Tibial artery (tissue), 4 donors: Measurements from ENCODE around the gene OTOF.

Source experiments
- DNase-seq, 2 donors: peaks; one replicate each; pipeline ENCODE4 v3.0.0-alpha.2; 2019
- H3K27ac ChIP-seq, 2 donors: fragments of 200-600 bp; sonication (generic) in 1 of 2; 1 replicate in 1 of 2; 2 replicates in 1 of 2; pipeline ENCODE4 v1.5.1; 2018 to 2019; ENCODE audit warnings: mild to moderate bottlenecking in 1 of 2
- H3K27me3 ChIP-seq, 2 donors: fragments of 200-600 bp; sonication (generic) in 1 of 2; one replicate each; pipeline versions ENCODE4 v1.5.1 to v1.6.0; 2016 to 2019
- H3K36me3 ChIP-seq, 3 donors: fragments of 200-600 bp; sonication (generic) in 2 of 3; one replicate each; pipeline ENCODE4 v1.5.1; 2016 to 2019; ENCODE audit warnings: mild to moderate bottlenecking in 2 of 3
- H3K4me1 ChIP-seq, 4 donors: fragments of 200-600 bp; sonication (generic) in 2 of 4; 1 replicate in 3 of 4; 2 replicates in 1 of 4; pipeline ENCODE4 v1.5.1; 2016 to 2019
- H3K4me3 ChIP-seq, 2 donors: fragments of 200-600 bp; sonication (generic) in 1 of 2; 1 replicate in 1 of 2; 2 replicates in 1 of 2; pipeline ENCODE4 v1.5.1; 2018 to 2019; ENCODE audit warnings: mild to moderate bottlenecking in 2 of 2
- H3K9me3 ChIP-seq, 3 donors: fragments of 200-600 bp; sonication (generic) in 1 of 3; one replicate each; pipeline ENCODE4 v1.5.1; 2016 to 2019
- CTCF ChIP-seq, 2 experiments: fragments of 200-600 bp in 1 of 2; fragments of 450-650 bp in 1 of 2; IDR thresholded peaks; one replicate each; pipeline ENCODE4 v1.5.1; 2017 to 2019; ENCODE audit warnings: antibody characterized with exemption in 2 of 2, mild to moderate bottlenecking in 1 of 2, moderate library complexity in 1 of 2
- intact Hi-C: fragments of 100-400 bp; cut with DNase I; formaldehyde crosslinking; loops from one replicate; pipeline ENCODE4 v1.15.0; 2023; ENCODE audit warnings: low total_unique reads

The OTOF gene

DNA sequence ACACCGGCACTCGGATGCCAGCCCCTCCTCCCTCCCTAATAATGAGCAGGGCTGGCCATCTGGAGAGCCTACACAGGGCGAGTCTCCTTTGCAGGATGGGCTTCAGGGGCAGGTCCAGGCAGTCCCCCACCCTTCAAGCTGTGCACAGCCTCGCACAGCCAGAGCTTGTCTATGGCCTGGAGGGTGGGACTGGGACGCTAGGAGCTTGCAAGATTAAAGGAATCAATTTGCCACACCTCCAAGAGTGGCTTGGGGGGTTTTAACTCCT, 43.9 kb upstream of the OTOF start:
- H3K4me3 ChIP-seq = no peak overlapping the region
- no peak overlapping the region for H3K27ac ChIP-seq
- H3K9me3 ChIP-seq = no peaks in the 10 kb centered on the region
- no peak for DNase-seq
- no peaks in the 10 kb centered on the region for H3K4me1 ChIP-seq
- intact Hi-C loops = no loop called here
- no peak for TF ChIP-seq CTCF (IDR thresholded peaks at IDR 0.05)
- H3K36me3 ChIP-seq = no peaks in the 10 kb centered on the region
- peaks cover 0 to 40% of the 10 kb centered on the region in 2 donors for H3K27me3 ChIP-seq

DNA sequence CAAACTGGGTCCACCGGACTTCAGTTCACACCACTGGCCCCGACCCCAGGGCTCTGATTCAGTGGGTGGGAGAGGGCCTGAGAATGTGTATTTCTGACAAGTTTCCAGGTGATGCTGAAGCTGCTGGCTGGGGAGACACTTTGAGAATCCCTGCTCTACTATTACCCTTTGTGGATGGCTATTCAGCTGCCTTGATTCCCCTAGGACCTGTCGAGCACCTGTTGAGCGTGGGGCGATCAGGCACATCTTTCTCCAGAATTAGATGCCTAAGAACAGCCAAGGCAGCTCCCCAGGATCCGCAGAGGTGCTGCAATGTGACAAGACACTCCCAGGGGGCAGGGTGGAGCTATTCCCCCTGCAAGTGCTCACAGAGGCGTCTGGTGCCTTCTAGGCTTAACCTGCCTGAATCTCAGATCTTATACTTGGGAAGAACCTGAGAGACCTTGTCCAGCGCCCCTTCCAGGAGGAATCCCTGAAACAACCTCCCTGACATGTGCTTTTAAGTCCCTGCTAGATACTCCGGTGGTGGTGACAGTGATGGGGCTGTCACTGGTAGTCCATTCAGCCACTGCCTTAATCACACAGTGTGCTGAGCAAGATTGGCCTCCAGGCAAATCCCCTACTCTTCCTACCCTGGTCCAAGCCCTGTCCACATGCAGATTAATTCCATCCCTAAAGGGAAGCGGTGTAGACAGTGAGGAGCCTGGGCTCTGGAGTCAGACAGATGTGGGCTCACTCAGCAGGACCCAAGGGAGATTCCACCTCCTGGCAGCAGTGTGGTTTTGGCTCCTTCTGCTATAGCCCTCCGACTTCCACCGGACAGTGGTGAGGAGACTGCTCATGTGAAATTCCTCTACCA, 43.4 kb upstream of the OTOF start:
- H3K9me3 ChIP-seq = no peaks in the 10 kb centered on the region
- H3K36me3 ChIP-seq = no peaks in the 10 kb centered on the region
- H3K4me3 ChIP-seq = no peak overlapping the region
- DNase-seq = no peak
- no peak overlapping the region for H3K27ac ChIP-seq
- H3K4me1 ChIP-seq = no peaks in the 10 kb centered on the region
- TF ChIP-seq CTCF (IDR thresholded peaks at IDR 0.05) = no peak
- H3K27me3 ChIP-seq = peaks cover 0 to 40% of the 10 kb centered on the region in 2 donors
- intact Hi-C loops = no loop called here

DNA sequence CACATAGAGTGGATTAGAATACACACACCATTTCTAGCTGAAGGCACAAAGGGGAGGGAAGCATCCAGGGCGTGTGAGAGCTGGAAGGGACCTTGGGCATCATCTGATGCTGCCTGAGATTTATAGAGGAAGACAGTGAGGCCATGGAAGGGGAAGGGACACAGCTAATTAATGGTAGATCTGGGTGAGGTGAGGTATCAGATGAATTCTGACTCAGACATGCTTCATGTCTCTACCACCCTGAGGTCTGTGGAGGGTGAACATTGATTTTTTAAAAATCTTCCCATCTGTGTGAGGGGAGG, 42.2 kb upstream of the OTOF start:
- no peak overlapping the region for H3K27ac ChIP-seq
- no peaks in the 10 kb centered on the region for H3K36me3 ChIP-seq
- intact Hi-C loops = no loop called here
- no peaks in the 10 kb centered on the region for H3K9me3 ChIP-seq
- no peaks in the 10 kb centered on the region for H3K4me1 ChIP-seq
- no peak overlapping the region for H3K4me3 ChIP-seq
- no peak for TF ChIP-seq CTCF (IDR thresholded peaks at IDR 0.05)
- H3K27me3 ChIP-seq = peaks cover 0 to 40% of the 10 kb centered on the region in 2 donors
- no peak for DNase-seq

- no peak for TF ChIP-seq CTCF (IDR thresholded peaks at IDR 0.05)
- no peaks in the 10 kb centered on the region for H3K36me3 ChIP-seq
Observed at GRCh38 chr2:26519396-26520147, 41.6 kb upstream of the OTOF start.

GRCh38 chr2:26516781-26517180, 38.9 kb upstream of the OTOF start:
- no peak for TF ChIP-seq CTCF (IDR thresholded peaks at IDR 0.05)
- Histone ChIP-seq H3K9me3 (no peaks in the 10 kb centered on the region), H3K4me3 (no peak overlapping the region), H3K4me1 (no peaks in the 10 kb centered on the region), H3K36me3 (no peaks in the 10 kb centered on the region), H3K27ac (no peak overlapping the region), H3K27me3 (peaks cover 0 to 27% of the 10 kb centered on the region in 2 donors)
- intact Hi-C loops = no loop called here
- DNase-seq = no peak

More at GRCh38 chr2:26519396-26520147, 41.6 kb upstream of the OTOF start:
- Histone ChIP-seq H3K4me3 (no peak overlapping the region), H3K27me3 (peaks cover 0 to 40% of the 10 kb centered on the region in 2 donors), H3K9me3 (no peaks in the 10 kb centered on the region), H3K4me1 (no peaks in the 10 kb centered on the region), H3K27ac (no peak overlapping the region)
- DNase-seq = no peak
- intact Hi-C loops = no loop called here
